OCI-M2 (cell line): ENCODE results near the gene UBA1.

Source experiments
- DNase-seq: peaks from one replicate; lab custom pipeline; 2025; ENCODE audit not compliant: unreplicated experiment; lab: John Stamatoyannopoulos, UW

Gene UBA1

GRCh38 chrX:47228550-47229270, 35.1 kb downstream of the UBA1 start:
- DNase-seq = no peak

- no peak for DNase-seq
These were observed 35.8 kb downstream of the UBA1 start for GRCh38 chrX:47229427-47229826.

GRCh38 chrX:47230136-47230868, 36.7 kb downstream of the UBA1 start:
- DNase-seq = no peak

GRCh38 chrX:47231167-47231566, 37.5 kb downstream of the UBA1 start:
- DNase-seq = no peak

GRCh38 chrX:47232197-47232802, 38.7 kb downstream of the UBA1 start:
- no peak for DNase-seq

- peak; percentile 40 for DNase-seq
These were observed 39.2 kb downstream of the UBA1 start, which contains the start of gene USP11 for GRCh38 chrX:47232803-47233332. USP11 (plus strand) TSS chrX:47233009; CDS start chrX:47233044, 35 bp downstream.

GRCh38 chrX:47233333-47234113, 39.9 kb downstream of the UBA1 start:
- peak; percentile 87 for DNase-seq

GRCh38 chrX:47234583-47234982, 41.0 kb downstream of the UBA1 start:
- DNase-seq = no peak

- no peak for DNase-seq
These were observed 42.1 kb downstream of the UBA1 start for GRCh38 chrX:47235691-47236103.

GRCh38 chrX:47239199-47239598, 45.6 kb downstream of the UBA1 start:
- no peak for DNase-seq

GRCh38 chrX:47239898-47240545, 46.4 kb downstream of the UBA1 start:
- DNase-seq = no peak

GRCh38 chrX:47240619-47241018, 47.0 kb downstream of the UBA1 start:
- no peak for DNase-seq

- no peak for DNase-seq
These were observed 47.8 kb downstream of the UBA1 start for GRCh38 chrX:47241201-47242011.

GRCh38 chrX:47242321-47242720, 48.7 kb downstream of the UBA1 start:
- no peak for DNase-seq

GRCh38 chrX:47243351-47243750, 49.7 kb downstream of the UBA1 start:
- DNase-seq = no peak

GRCh38 chrX:47244676-47245075, 51.0 kb downstream of the UBA1 start:
- no peak for DNase-seq

GRCh38 chrX:47245156-47245555, 51.5 kb downstream of the UBA1 start:
- DNase-seq = no peak

- DNase-seq = no peak
These were observed 53.8 kb downstream of the UBA1 start for GRCh38 chrX:47247206-47247998.

GRCh38 chrX:47247999-47248320, 54.3 kb downstream of the UBA1 start:
- no peak for DNase-seq
